ENCODE measurements around the gene STAT5B.

Gene STAT5B

DNA sequence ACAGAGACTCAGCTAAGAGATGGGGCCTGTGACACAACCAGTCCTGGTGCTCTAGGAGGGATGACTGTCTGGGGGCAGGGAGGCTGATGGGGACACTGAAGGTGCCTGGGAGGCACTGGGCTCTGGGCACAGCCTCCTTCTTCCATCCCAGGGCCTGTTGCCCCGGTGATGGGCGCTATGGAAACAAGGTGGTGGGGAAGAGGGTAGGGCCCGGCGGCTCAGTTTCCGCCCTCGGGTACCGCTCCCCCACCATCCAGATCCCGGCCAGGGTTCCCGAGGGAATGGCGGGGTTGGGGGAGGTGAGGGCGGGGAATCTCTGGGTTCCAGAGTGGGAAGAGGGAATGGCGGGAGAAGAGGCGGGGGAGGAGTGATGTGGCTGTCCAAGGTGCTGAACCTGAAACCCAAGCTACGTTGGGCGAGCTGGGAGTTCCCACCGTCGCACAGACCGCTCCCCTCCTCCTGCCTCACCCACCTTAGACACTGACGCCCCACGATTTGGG lies 96.2 kb downstream of the STAT5B start:
- peak; percentile 20 for DNase-seq (ENCODE audit: low spot score)

DNA sequence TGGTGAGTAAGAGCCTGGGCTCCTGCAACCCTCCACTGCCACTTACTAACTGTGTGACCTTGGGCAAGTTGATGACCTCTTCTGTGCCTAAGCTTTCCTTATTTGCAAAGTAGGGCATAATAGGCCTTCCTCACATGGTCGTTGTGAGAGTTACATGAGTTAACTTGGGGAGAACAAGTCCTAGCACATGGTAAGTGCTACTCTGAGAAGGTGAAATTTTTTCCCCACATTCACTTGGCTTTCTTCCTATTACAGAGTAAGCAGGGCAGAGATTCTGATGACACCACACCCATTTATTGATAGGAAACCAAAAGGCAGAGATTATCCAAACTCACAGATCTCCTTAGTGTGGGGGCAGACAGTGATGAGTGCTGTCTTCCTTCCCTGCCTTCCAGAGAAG lies 96.9 kb downstream of the STAT5B start:
- DNase-seq (ENCODE audit: low spot score) = no peak

- no peak for DNase-seq (ENCODE audit: low spot score)
Measured at GRCh38 chr17:42178817-42179216, 97.4 kb downstream of the STAT5B start.

DNA sequence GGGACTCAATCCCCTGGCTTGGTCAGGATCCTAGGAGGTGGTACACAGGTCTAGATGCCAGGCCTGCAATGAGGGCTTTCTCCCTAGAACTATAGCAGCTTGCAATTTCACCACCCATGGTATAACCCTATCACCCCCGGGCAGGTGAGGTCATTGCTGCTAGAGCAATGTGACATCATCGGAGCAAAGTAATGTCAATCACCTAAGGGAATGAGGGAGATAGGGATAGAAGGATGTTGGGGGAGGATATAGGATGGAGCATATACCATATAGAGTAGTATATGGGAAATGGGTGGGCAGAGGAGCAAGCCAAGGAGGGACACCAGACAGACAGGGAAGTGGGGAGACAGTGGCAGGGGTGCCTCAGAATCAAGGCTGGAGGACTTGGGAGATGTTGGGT lies 98.5 kb downstream of the STAT5B start:
- DNase-seq (ENCODE audit: low spot score) = no peak

DNA sequence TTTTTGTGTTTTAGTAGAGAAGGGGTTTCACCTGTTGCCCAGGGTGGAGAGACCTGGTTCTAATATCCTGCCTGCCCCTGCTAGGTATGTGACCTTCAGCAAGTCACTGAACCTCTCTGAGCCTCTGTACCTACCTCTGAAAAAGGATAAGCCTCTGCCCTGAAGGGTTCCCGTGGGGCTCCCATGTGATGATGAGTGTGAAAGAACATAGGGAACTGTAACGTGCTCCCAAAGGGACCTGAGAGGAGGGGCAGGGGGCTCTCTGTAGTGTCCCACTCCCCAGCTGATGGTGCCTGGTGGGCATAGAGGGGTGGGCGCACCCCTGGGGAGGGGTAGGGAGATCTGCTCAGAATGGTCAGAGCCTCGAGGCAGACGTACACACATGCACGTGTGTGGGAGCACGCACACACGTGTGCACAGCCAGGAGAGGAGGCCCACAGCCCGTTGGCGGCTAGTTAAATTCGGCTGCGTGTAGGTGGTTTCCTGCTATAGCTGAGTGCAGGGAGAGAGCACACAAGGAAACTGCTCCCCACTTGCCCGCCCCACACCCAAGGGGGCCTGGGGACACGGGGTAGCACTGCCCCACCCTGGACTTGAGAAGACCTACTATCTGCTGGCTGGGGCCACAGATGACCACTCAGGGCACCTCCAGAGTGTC lies 101.9 kb downstream of the STAT5B start:
- no peak for DNase-seq (ENCODE audit: low spot score)

DNA sequence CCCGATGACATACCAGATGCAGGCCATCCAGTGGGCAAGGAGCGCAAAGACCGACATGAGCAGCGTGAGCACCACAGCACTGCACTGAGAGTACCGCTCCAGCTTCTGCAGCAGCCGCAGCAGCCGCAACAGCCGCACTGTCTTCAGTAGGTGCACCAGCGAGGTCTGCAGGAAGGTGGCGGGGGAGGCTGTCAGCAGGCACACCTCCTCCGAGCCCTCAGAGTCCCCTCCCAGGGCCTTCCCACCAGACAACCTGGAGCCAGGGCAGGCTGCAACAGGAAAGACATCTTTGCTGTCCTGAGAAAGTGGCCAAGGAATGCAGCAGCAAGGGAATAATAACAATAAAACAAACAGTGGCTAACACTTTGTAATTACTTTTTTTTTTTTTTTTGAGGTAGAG lies 104.4 kb downstream of the STAT5B start:
- no peak for DNase-seq (ENCODE audit: low spot score)

- no peak for DNase-seq (ENCODE audit: low spot score)
Measured at GRCh38 chr17:42169351-42169750, 106.8 kb downstream of the STAT5B start.

GRCh38 chr17:42167807-42168206 lies 108.4 kb downstream of the STAT5B start:
- no peak for DNase-seq (ENCODE audit: low spot score)

DNA sequence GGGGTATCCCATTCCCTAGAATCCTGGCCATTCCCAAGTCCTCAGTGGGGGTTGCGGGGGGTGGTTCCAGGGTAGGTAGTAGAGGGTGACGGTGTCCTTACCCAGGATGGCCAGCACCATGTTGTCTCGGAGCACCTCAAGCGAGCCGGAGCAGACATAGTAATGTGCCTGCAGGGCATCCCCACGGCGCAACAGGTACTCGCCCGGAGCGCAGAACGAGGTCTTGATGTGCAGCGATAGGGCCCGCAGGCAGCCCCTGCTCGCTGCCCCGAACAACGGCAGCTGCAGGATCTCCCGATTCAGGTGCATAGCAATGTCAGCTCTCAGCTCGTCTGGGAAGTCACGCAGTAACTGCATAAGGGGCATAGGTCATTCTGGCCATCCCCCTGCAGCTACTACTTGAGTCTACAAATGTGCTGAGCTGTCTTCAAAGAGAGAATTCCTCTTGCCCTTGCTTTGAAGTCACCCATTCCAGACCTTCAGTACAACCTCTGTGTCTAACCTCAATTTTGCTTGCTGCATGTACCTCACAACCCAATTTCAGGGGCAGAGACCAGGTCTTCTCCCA lies 109.9 kb downstream of the STAT5B start:
- no peak for DNase-seq (ENCODE audit: low spot score)

DNA sequence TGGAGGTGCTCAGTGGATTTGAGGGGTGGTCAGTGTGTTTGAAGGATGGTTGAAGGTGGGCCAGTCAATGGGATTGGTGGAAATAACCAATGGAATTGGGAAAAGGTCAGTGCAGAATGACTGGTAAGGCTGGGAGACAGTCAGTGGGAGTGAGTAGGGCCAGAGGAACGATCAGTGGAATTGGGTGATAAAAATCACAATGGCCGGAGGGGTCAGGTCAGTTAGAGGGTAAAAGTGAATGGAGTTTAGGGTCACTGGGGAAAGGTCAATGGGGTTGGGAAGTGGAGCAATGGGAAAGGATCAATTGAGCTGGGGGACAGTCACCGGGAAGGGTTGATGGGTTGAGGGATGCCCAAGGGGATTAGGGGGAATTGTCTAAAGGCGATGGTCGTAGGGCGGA lies 110.4 kb downstream of the STAT5B start:
- DNase-seq (ENCODE audit: low spot score) = no peak

- no peak for DNase-seq (ENCODE audit: low spot score)
Measured at GRCh38 chr17:42163696-42164407, 112.3 kb downstream of the STAT5B start.

DNA sequence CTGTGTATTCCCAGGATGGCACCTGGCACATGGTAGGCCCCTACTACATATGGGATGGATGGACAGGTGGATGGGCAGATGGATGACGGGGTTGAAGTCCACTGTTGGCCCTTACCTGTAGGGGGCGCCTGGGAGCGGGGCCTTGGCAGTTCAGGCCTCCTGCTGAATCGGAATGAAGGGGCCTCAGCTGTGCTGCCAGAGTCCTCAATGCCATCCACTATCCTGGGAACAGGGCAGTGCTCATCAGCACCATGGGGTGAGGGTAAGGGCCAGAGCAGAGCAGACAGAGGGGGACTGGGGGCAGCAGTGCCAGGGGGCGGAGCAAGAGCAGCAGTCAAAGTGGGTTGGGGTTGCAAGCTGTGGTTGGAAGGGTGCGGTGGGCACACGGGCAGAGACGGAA lies 113.1 kb downstream of the STAT5B start:
- no peak for DNase-seq (ENCODE audit: low spot score)

DNA sequence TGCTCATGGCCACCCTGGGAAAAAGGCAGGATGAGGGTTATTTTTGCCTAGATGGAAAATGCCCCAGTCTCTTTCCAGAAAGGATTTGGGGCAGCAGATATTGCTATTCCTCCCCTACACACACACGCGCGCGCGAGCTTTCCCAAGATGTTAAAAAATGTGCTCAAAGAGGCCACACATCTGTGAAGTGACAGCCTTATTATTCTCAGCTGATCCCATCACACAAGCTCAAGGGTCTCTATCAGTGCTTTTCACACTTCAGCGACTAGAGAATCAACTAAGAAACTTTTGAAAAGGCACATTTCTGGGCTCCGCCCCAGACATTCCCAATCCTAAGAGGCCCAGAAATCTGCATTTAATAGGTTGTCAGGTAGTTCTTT lies 115.7 kb downstream of the STAT5B start:
- DNase-seq (ENCODE audit: low spot score) = no peak

DNA sequence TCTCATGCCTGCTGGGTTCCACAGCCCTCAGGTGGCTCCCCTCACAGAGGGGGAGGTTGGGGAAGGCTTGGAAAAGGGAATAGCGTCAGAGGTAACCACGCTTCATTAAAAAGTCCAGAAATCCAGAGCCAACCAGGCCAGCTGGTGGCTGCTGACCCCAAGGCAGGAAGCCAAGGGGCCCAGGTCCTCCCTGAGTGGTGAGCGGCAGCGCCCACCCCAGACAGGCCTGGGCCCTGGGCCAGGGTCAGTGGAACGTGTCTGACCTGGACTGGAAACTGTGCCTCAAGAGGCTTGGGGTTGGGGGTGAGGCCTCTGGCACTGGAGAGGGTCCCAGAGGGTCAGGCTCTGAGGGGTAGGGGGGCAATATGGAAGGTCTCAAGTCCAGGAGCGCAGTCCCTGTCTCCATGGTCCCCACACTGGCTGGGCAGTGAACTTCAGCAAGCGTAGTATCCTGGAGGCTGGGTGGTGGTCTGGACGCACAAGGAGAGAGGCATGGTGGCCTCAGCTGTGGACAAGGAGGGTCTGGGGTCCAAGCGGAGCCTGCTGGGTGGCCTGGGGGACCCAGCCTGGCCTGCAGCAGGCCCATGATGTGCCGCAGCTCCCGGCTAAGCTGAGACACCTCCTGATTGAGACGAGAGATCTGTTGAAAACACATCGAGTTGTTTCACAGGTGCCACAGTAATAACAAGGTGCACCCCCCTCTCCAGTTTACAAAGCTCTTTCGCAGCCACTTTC lies 116.2 kb downstream of the STAT5B start:
- no peak for DNase-seq (ENCODE audit: low spot score)

GRCh38 chr17:42155614-42156045 lies 120.6 kb downstream of the STAT5B start:
- DNase-seq (ENCODE audit: low spot score) = no peak

GRCh38 chr17:42153919-42154742 lies 122.1 kb downstream of the STAT5B start:
- peak; percentile 35 for DNase-seq (ENCODE audit: low spot score)

Data from kidney tubule cell (primary cell).